Measurements from ENCODE around the gene RTN1. TPM values are rescaled to one million over a fixed set of nuclear protein-coding genes. Genes with fewer than 3 reads are reported as not detected.

Gene RTN1
- total RNA-seq, 8 experiments from 2014 or later: 0.17 to 384 (median 179) TPM

- no peak overlapping the region for H3K4me3 ChIP-seq
- ATAC-seq (replicated peaks in 6 of 8): peak in 6 of 8 experiments; percentile 27 to 85 (median 78)
- in situ Hi-C loops (cut with MboI; ENCODE audit: low pct_unique_long_range_greater_than_20kb in 2 of 9, low sequenced_read_pairs in 9 of 9, unreplicated experiment in 9 of 9): loop anchor here in 1 of 9 experiments (25.0 kb wide), 1 partner anchor 204 kb away; the partner anchor contains the start of gene LRRC9
- peaks cover 7 to 9% of the 10 kb centered on the region in 2 donors for H3K4me1 ChIP-seq (replicated peaks in 1 of 2)
- H3K27ac ChIP-seq: no peak overlapping the region
- 0 to 76% (median 49%) methylated on average over 1 to 7 of the region's 7 CpGs; no CpG with 5 or more reads in 1 of the 10 experiments for WGBS, 10 experiments
Observed at GRCh38 chr14:59707778-59708561, 162.6 kb downstream of the RTN1 start.

DNA sequence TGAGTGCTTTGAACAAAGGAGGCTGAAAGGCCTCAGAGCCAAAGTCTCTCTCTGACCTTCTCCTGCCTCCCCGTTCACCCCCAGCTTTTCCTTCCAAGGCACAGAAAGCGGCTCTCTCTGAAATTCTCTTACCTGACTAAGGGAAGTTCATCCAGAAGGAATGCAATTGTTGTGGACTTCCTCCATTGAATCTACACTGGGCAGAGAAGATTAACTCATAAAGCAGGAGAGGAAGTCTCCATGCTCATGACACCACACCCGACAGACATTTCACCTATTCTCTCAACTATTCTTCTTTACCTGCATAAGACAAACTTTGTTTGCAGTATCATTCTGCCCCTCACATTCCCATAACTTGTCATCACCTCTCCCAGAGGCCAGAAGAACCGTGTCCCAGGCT is 164.7 kb downstream of the RTN1 start:
- in situ Hi-C loops (cut with MboI; ENCODE audit: low pct_unique_long_range_greater_than_20kb in 2 of 9, low sequenced_read_pairs in 9 of 9, unreplicated experiment in 9 of 9): loop anchor here in 1 of 9 experiments (25.0 kb wide), 1 partner anchor 206 kb away; the partner anchor contains the start of gene LRRC9
- no peak overlapping the region for H3K27ac ChIP-seq
- peaks cover 7 to 9% of the 10 kb centered on the region in 2 donors for H3K4me1 ChIP-seq (replicated peaks in 1 of 2)
- no peak overlapping the region for H3K4me3 ChIP-seq
- WGBS, 10 experiments: 0 to 100% (median 70%) methylated on average over 1 to 3 of the region's 4 CpGs; no CpG with 5 or more reads in 3 of the 10 experiments
- no peak for ATAC-seq (replicated peaks in 6 of 8)

- in situ Hi-C loops (cut with MboI; ENCODE audit: low pct_unique_long_range_greater_than_20kb in 2 of 9, low sequenced_read_pairs in 9 of 9, unreplicated experiment in 9 of 9): loop anchor here in 1 of 9 experiments (25.0 kb wide), 1 partner anchor 207 kb away; the partner anchor contains the start of gene LRRC9
- Histone ChIP-seq H3K4me3 (no peak overlapping the region), H3K27ac (no peak overlapping the region), H3K4me1 (replicated peaks in 1 of 2) (peaks cover 7 to 9% of the 10 kb centered on the region in 2 donors)
- no peak for ATAC-seq (replicated peaks in 6 of 8)
- 0 to 92% (median 27%) methylated on average over 1 to 2 of the region's 2 CpGs; no CpG with 5 or more reads in 2 of the 10 experiments for WGBS, 10 experiments
Observed at GRCh38 chr14:59705245-59705644, 165.3 kb downstream of the RTN1 start.

DNA sequence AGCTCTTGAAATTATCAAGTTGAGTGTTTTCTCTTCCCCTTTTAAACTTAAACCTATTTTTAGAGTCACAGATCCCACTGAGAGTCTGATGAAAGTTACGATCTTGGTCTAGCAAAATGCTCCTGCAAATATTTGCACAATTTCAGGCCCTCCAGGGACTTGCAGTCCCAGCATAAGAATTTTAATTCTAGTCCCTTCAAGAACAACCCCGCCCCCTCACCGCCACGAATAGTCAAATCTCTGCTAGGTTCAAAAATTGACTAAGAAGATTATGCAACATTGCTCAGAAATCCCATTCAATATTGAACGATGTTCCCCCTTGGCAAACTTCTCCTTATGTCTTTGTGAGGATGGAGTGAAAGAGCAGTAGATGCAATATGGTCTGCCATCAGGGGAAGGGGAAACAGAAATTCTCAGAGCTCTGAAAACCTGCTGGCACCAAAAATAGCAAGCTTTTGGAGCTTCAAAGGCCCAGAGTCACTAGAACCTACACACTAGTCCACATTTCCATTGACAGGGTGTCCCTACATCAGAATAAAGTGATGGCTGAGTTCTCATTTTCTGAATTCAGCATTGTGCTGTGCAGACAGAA is 166.4 kb downstream of the RTN1 start:
- WGBS, 10 experiments: 27 to 94% (median 81%) methylated on average over 1 to 5 of the region's 5 CpGs; no CpG with 5 or more reads in 2 of the 10 experiments
- in situ Hi-C loops (cut with MboI; ENCODE audit: low pct_unique_long_range_greater_than_20kb in 2 of 9, low sequenced_read_pairs in 9 of 9, unreplicated experiment in 9 of 9): loop anchor here in 1 of 9 experiments (25.0 kb wide), 1 partner anchor 208 kb away; the partner anchor contains the start of gene LRRC9
- H3K4me3 ChIP-seq: no peak overlapping the region
- peaks cover 7 to 9% of the 10 kb centered on the region in 2 donors for H3K4me1 ChIP-seq (replicated peaks in 1 of 2)
- H3K27ac ChIP-seq: no peak overlapping the region
- ATAC-seq (replicated peaks in 6 of 8): no peak

DNA sequence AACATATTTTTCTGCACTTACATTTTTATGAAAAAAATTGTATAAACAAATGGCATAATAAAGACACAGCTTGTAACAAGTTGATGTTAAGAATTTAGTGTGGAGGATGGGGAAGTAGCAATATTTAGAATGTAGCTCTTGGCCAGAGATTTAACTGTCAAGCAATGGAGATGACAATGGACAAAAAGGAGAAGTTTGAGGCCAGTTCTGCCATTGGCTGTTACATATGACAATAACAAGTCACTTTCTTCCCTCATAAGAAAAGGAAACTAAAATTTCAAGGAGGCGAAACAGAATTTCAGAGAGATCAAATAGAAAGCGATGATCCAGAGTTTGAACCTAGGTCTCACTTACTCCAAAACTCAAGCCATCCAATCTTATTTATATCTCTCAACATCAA is 171.1 kb downstream of the RTN1 start:
- ATAC-seq (replicated peaks in 6 of 8): no peak
- Histone ChIP-seq H3K4me1 (replicated peaks in 1 of 2) (peaks cover 0 to 7% of the 10 kb centered on the region in 2 donors), H3K4me3 (no peak overlapping the region), H3K27ac (no peak overlapping the region)
- in situ Hi-C loops (cut with MboI; ENCODE audit: low pct_unique_long_range_greater_than_20kb in 2 of 9, low sequenced_read_pairs in 9 of 9, unreplicated experiment in 9 of 9): no loop called here
- 10 to 100% (median 84%) methylated on average over 1 to 2 of the region's 2 CpGs for WGBS, 10 experiments

DNA sequence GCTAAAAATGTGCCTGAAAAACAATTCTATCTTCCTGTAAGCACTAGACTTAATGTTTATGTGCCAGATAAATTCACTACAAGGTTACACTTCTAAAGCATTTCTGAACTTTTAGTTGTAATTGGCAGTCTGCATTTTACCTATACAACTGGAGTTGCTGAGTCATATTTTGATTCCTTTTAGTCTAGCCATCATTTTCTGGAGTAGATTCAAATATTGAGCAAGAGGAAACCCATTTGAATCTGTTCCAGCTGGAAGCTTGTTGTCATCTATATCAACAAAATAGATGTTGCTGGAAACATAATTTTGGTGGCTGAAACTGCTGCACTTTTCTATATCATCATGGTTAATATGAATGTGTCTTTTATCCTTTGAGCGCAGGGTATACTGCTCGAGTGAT is 171.8 kb downstream of the RTN1 start:
- Histone ChIP-seq H3K4me3 (no peak overlapping the region), H3K27ac (no peak overlapping the region), H3K4me1 (replicated peaks in 1 of 2) (peaks cover 0 to 7% of the 10 kb centered on the region in 2 donors)
- in situ Hi-C loops (cut with MboI; ENCODE audit: low pct_unique_long_range_greater_than_20kb in 2 of 9, low sequenced_read_pairs in 9 of 9, unreplicated experiment in 9 of 9): no loop called here
- 12 to 100% (median 69%) methylated on average over 2 of the region's 2 CpGs; no CpG with 5 or more reads in 2 of the 10 experiments for WGBS, 10 experiments
- ATAC-seq (replicated peaks in 6 of 8): no peak

GRCh38 chr14:59695198-59695597 is 175.4 kb downstream of the RTN1 start:
- in situ Hi-C loops (cut with MboI; ENCODE audit: low pct_unique_long_range_greater_than_20kb in 2 of 9, low sequenced_read_pairs in 9 of 9, unreplicated experiment in 9 of 9): no loop called here
- H3K4me3 ChIP-seq: no peak overlapping the region
- 0 to 67% (median 3%) methylated on average over 1 to 4 of the region's 5 CpGs; no CpG with 5 or more reads in 3 of the 10 experiments for WGBS, 10 experiments
- no peak for ATAC-seq (replicated peaks in 6 of 8)
- no peak overlapping the region for H3K27ac ChIP-seq
- peaks cover 0 to 7% of the 10 kb centered on the region in 2 donors for H3K4me1 ChIP-seq (replicated peaks in 1 of 2)

DNA sequence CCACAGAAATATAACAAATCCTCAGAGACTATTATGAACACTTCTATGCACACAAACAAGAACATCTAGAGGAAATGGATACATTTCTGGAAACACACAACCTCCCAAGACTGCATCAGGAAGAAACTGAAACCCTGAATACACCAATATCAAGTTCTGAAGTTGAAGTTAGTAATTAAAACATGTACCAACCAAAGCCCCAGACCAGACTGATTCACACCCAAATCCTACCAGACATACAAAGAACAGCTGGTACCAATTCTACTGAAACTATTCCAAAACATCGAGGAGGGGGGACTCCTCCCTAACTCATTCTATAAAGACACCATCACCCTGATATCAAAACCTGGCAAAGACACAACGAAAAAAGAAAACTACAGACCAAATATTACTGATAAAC is 179.3 kb downstream of the RTN1 start:
- in situ Hi-C loops (cut with MboI; ENCODE audit: low pct_unique_long_range_greater_than_20kb in 2 of 9, low sequenced_read_pairs in 9 of 9, unreplicated experiment in 9 of 9): no loop called here
- Histone ChIP-seq H3K4me3 (no peak overlapping the region), H3K4me1 (replicated peaks in 1 of 2) (peaks cover 0 to 3% of the 10 kb centered on the region in 2 donors), H3K27ac (no peak overlapping the region)
- no peak for ATAC-seq (replicated peaks in 6 of 8)
- 0 to 67% (median 49%) methylated on average over 1 to 2 of the region's 2 CpGs; no CpG with 5 or more reads in 2 of the 10 experiments for WGBS, 10 experiments

DNA sequence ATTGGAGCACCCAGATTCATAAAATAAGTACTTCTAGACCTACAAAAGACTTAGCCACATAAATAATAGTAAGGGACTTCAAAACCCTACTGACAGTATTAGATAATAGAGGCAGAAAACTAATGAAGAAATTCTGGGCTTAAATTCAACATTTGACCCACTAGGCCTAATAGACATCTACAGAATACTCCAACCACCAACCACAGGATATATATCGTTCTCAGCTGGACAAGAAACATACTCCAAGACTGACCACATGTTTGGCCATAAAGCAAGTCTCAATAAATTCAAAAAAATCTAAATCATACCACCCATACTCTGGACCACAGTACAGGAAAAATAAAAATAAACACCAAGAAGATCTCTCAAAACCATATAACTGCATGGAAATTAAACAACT is 180.2 kb downstream of the RTN1 start:
- WGBS, 10 experiments: 0 to 80% (median 0%) methylated on average over 1 of the region's 1 CpG; no CpG with 5 or more reads in 2 of the 10 experiments

DNA sequence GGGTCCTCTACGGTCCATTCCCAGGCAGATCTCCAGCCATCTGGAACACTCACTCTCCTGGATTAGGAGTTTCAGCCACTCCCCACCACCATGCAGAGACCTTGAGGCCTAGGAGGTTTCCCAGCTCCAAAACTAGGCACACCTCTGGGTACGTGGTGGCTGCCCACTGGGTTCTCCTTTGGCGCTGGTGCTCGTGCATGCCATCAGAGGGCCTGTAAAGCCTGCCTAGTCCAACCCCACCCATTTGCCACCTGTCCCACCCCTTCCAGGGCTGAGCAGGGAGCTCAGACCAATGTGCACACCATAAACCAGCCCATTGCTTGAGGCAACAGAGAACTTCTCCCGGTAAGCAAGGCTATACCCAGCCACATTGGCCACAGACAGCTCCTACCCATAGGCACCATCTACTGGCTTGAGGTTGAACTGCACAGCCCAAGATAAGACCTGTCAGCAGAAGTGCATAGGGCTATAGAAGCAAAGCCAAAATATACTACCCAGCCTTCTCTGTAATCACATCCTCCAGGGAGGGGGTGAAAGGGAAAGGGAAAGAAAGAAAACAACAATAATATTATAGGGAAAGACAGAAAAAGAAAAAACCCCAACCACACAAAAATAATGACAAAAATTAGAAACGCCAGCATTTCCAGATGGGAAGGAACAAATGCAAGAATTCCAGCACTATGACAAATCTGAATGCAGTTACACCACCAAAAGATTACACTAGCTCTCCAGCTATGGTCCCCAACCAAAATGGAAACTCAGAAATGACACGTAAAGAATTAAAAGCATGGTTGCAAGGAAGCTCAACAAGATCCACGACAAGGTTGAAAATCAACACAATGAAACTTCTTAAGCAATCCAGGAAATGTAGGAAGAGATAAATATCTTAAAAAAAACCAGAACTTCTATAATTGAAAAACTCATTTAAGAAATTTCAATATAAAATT is 182.1 kb downstream of the RTN1 start:
- Histone ChIP-seq H3K4me3 (no peak overlapping the region), H3K4me1 (replicated peaks in 1 of 2) (no peaks in the 10 kb centered on the region), H3K27ac (no peak overlapping the region)
- 15 to 96% (median 80%) methylated on average over 3 to 4 of the region's 8 CpGs for WGBS, 10 experiments
- in situ Hi-C loops (cut with MboI; ENCODE audit: low pct_unique_long_range_greater_than_20kb in 2 of 9, low sequenced_read_pairs in 9 of 9, unreplicated experiment in 9 of 9): no loop called here
- peak; percentile 35 to 99 (median 91) for ATAC-seq (replicated peaks in 6 of 8)

More for the DNA sequence above, 180.2 kb downstream of the RTN1 start:
- no peak overlapping the region for H3K27ac ChIP-seq
- H3K4me1 ChIP-seq (replicated peaks in 1 of 2): no peaks in the 10 kb centered on the region
- no peak for ATAC-seq (replicated peaks in 6 of 8)
- in situ Hi-C loops (cut with MboI; ENCODE audit: low pct_unique_long_range_greater_than_20kb in 2 of 9, low sequenced_read_pairs in 9 of 9, unreplicated experiment in 9 of 9): no loop called here
- H3K4me3 ChIP-seq: no peak overlapping the region

DNA sequence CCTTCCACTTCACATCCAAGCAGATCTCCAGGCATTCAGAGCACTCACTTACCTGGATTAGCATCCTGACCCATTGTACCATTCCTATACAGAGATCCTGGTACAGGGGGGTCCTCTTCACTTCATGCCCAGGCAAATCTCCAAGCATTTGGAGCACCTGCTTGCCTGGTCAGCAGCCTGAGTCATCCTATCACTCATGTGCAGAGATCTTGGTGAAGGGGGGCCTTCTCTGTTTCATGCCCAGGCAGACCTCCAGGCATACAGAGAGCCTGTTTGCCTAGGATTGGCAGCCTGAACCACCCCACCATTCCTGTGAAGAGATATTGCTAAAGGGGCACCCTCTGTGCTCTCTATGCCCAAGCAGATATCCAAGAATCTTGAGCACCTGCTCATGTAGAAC is 182.9 kb downstream of the RTN1 start:
- in situ Hi-C loops (cut with MboI; ENCODE audit: low pct_unique_long_range_greater_than_20kb in 2 of 9, low sequenced_read_pairs in 9 of 9, unreplicated experiment in 9 of 9): no loop called here
- ATAC-seq (replicated peaks in 6 of 8): no peak

DNA sequence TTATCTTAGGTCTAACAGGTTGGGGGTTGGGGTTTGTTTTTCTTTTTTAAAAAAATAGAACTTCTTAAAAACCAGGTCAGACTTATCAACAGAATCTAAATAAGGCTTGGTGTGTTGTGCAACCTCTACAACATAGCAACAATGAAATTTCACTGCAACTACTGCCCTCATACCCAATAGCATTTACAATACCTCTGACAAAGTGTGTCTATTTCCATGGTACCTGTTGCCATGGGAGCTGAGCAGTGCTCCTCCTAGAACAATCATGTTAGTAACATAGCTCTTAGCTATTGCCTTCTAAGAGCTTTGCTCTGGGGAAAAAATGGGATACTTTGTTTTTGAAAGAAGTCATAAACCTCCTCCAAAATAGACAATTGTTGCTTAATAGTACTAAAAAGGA is 190.7 kb downstream of the RTN1 start:
- Histone ChIP-seq H3K27ac (no peak overlapping the region), H3K4me1 (replicated peaks in 1 of 2) (peaks cover 6 to 9% of the 10 kb centered on the region in 2 donors), H3K4me3 (no peak overlapping the region)
- ATAC-seq (replicated peaks in 6 of 8): peak in 6 of 8 experiments; percentile 24 to 100 (median 88)
- in situ Hi-C loops (cut with MboI; ENCODE audit: low pct_unique_long_range_greater_than_20kb in 2 of 9, low sequenced_read_pairs in 9 of 9, unreplicated experiment in 9 of 9): no loop called here

More for the DNA sequence above, 182.9 kb downstream of the RTN1 start:
- Histone ChIP-seq H3K27ac (no peak overlapping the region), H3K4me1 (replicated peaks in 1 of 2) (no peaks in the 10 kb centered on the region), H3K4me3 (no peak overlapping the region)

All from motor neuron (in vitro differentiated cells).